GM12892 (cell line): ENCODE measurements around the gene IFNL3.

ENCODE experiments used
- DNase-seq: peaks from one replicate; pipeline ENCODE4 v3.0.0; 2011; ENCODE audit not compliant: insufficient read length
- FAIRE-seq: peaks from 2 replicates; lab custom pipeline; 2011; peaks lifted over from hg19 to GRCh38; lab: Jason Lieb, UNC
- POLR2A ChIP-seq: IDR thresholded peaks from 2 replicates; pipeline ENCODE4 v1.6.1; 2011; ENCODE audit warnings: low read depth, low read length, control low read depth
- POLR2AphosphoS5 ChIP-seq: IDR thresholded peaks from 2 replicates; pipeline ENCODE4 v1.6.1; 2011; ENCODE audit warnings: low read depth, low read length, control low read depth
- TAF1 ChIP-seq: IDR thresholded peaks from 2 replicates; pipeline ENCODE4 v1.6.1; 2011; ENCODE audit warnings: low read depth, mild to moderate bottlenecking, control low read depth, low read length, borderline replicate concordance

Gene IFNL3

DNA sequence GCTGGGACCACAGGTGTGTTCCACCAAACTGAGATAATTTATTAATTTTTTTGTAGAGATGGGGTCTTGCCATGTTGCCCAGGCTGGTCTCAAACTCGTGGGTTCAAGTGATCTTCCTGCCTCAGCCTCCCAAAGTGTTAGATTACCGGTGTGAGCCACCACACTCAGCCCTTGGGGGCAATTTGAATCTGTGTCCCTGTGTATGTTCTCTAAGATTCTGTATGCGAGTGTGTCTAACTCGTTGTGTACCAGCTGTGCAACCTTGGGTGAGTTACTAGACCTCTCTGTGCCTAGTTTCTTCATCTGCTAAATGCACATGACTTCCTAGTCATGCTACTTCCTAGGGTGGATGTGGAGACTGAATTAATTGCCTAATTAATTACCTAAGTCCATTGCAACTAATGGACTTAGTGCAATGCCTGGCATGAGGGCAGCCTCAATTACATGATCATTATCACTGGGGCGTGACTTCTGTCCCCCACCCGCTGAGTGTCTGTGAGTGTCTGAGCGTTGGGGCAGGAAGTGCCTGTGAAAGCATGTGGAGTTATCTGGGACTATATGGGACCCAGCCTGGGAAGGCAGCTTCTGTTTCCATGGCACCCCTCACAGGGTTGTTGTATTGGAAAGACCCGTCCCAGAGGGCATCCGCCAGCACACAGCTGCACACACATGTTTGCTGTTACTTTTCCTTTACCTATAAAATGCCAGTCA is 49.8 kb downstream of the IFNL3 start:
- TF ChIP-seq TAF1 (no peak), POLR2A (no peak), POLR2AphosphoS5 (no peak)
- DNase-seq (no peak), FAIRE-seq (no peak)

DNA sequence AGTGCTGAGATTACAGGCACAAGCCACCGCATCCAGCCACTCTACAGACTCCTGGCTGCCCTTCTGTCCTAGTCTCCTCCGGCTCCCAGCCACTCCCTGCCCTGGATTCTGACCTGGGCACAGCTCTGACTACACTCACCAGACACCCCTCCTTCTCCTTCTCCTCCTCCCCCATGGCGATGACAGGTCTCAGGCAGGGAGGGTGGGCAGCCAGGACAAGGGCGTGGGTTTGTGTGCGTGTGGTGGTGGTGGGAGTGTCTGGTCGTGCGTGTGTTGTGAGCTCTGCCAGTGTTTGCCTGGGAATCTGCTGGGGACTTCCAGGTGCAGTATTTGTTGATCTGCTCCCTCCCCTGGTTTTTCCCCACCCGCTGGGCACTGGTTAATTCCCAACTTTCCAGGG is 51.0 kb downstream of the IFNL3 start:
- no peak for TF ChIP-seq TAF1
- no peak for TF ChIP-seq POLR2A
- no peak for TF ChIP-seq POLR2AphosphoS5
- DNase-seq (no peak), FAIRE-seq (no peak)
